Neural progenitor cell (in vitro differentiated cells): Measurements from ENCODE around the gene B9D1. TPM values are rescaled to one million over a fixed set of nuclear protein-coding genes. Genes with fewer than 3 reads are reported as not detected.

Experiments
- DNase-seq: peaks from one replicate; pipeline ENCODE4 v3.0.0-alpha.2; 2016; ENCODE audit warnings: low spot score
- H2AFZ ChIP-seq: fragments of 200-600 bp; sonication (generic); replicated peaks from 2 replicates; pipeline ENCODE4 v1.6.1; 2016; ENCODE audit warnings: antibody characterized with exemption
- H3F3A ChIP-seq: fragments of 200-600 bp; sonication (generic); 2 replicates; pipeline ENCODE4 v1.6.1; 2016; ENCODE audit warnings: antibody characterized with exemption, low read depth
- H3K27ac ChIP-seq: fragments of 200-600 bp; sonication (generic); 2 replicates; pipeline ENCODE4 v1.5.1; 2016; ENCODE audit warnings: mild to moderate bottlenecking
- H3K27me3 ChIP-seq: fragments of 200-600 bp; sonication (generic); 2 replicates; pipeline ENCODE4 v1.6.1; 2016; ENCODE audit warnings: mild to moderate bottlenecking, moderate library complexity
- H3K36me3 ChIP-seq: fragments of 200-600 bp; sonication (generic); 2 replicates; pipeline ENCODE4 v1.5.1; 2016
- H3K4me1 ChIP-seq: fragments of 200-600 bp; sonication (generic); 2 replicates; pipeline ENCODE4 v1.6.1; 2016; ENCODE audit warnings: mixed run types
- H3K4me2 ChIP-seq: fragments of 200-600 bp; sonication (generic); 2 replicates; pipeline ENCODE4 v1.6.1; 2016
- H3K4me3 ChIP-seq: fragments of 200-600 bp; sonication (generic); 2 replicates; pipeline ENCODE4 v1.5.1; 2016
- H3K79me2 ChIP-seq: fragments of 200-600 bp; sonication (generic); 2 replicates; pipeline ENCODE4 v1.6.1; 2016; ENCODE audit warnings: low read depth
- H3K9ac ChIP-seq: fragments of 200-600 bp; sonication (generic); 2 replicates; pipeline ENCODE4 v1.6.1; 2016
- H3K9me3 ChIP-seq: fragments of 200-600 bp; sonication (generic); 2 replicates; pipeline ENCODE4 v1.5.1; 2016; ENCODE audit warnings: low read depth
- H4K20me1 ChIP-seq: fragments of 200-600 bp; sonication (generic); 2 replicates; pipeline ENCODE4 v1.6.1; 2016; ENCODE audit warnings: low read depth
- H3K27ac Mint-ChIP-seq: 3 replicates; pipeline ENCODE4 v1.8.0; 2021; ENCODE audit warnings: mixed read lengths
- H3K27me3 Mint-ChIP-seq: 2 replicates; pipeline ENCODE4 v1.8.0; 2022; ENCODE audit warnings: low read depth, mild to moderate bottlenecking, inconsistent platforms, moderate library complexity, mixed read lengths; ENCODE audit not compliant: insufficient read depth
- H3K36me3 Mint-ChIP-seq: 3 replicates; pipeline ENCODE4 v1.8.0; 2021; ENCODE audit warnings: mixed read lengths
- H3K4me1 Mint-ChIP-seq: 3 replicates; pipeline ENCODE4 v1.8.0; 2021; ENCODE audit warnings: mixed read lengths
- H3K4me3 Mint-ChIP-seq: 3 replicates; pipeline ENCODE4 v1.8.0; 2021; ENCODE audit warnings: mild to moderate bottlenecking, moderate library complexity, mixed read lengths
- H3K9me3 Mint-ChIP-seq: 3 replicates; pipeline ENCODE4 v1.8.0; 2020; ENCODE audit warnings: mixed read lengths
- EZH2 ChIP-seq: fragments of 200-600 bp; sonication (generic); IDR thresholded peaks from 2 replicates; pipeline ENCODE4 v1.6.1; 2017; ENCODE audit warnings: antibody characterized with exemption, mild to moderate bottlenecking, moderate library complexity
- EZH2phosphoT487 ChIP-seq: fragments of 200-600 bp; sonication (generic); IDR thresholded peaks from 2 replicates; pipeline ENCODE4 v1.6.1; 2017; ENCODE audit warnings: antibody characterized with exemption
- total RNA-seq: library from RNA; depleted of rRNA; stranded (reverse); fragments of >200 nt; gene quantifications from 2 replicates; pipeline ENCODE4 v1.2.3, GENCODE V29; 2015; ENCODE audit warnings: low replicate concordance
- TF ChIP-seq, protein P1 (sequence below): fragments of 200-600 bp; sonication (generic); IDR thresholded peaks from 2 replicates; pipeline ENCODE4 v1.5.1; 2017; ENCODE audit warnings: antibody characterized with exemption, mild to moderate bottlenecking

The B9D1 gene
- total RNA-seq, 1 donor from 2014 or later = 15.1 TPM

DNA sequence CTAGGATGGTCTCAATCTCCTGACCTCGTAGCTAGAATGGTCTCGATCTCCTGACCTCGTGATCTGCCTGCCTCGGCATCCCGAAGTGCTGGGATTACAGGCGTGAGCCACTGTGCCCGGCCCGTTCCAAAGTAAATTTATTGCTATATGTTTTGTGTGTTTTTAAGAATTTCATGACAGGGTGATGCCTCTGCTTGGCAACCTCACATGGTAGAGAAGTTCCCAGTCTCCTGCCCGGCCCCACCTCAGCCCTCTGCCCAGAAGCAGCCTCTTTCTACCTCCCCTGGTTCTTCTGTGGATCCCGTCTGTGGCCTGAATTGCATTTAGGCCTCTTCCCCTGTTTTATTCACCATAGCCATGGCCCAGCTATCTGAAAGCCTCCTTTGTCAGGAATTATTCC lies 55.0 kb downstream of the B9D1 start:
- H3K27me3 ChIP-seq = no peaks in the 10 kb centered on the region
- no peak overlapping the region for H3K27ac ChIP-seq
- peaks cover 6% of the 10 kb centered on the region for H3K79me2 ChIP-seq
- no peak overlapping the region for H3K4me3 ChIP-seq
- DNase-seq = no peak
- Mint-ChIP-seq H3K9me3 (no peaks in the 10 kb centered on the region), H3K27ac (no peak overlapping the region), H3K36me3 (peaks cover 19% of the 10 kb centered on the region), H3K4me3 (no peak overlapping the region), H3K27me3 (peaks cover 4% of the 10 kb centered on the region), H3K4me1 (peaks cover 20% of the 10 kb centered on the region)
- H2AFZ ChIP-seq = no peak overlapping the region
- no peaks in the 10 kb centered on the region for H3F3A ChIP-seq
- no peak overlapping the region for H3K4me2 ChIP-seq
- H3K36me3 ChIP-seq = no peaks in the 10 kb centered on the region
- H4K20me1 ChIP-seq = peaks cover 38% of the 10 kb centered on the region
- H3K9ac ChIP-seq = no peak overlapping the region
- no peaks in the 10 kb centered on the region for H3K9me3 ChIP-seq
- TF ChIP-seq, protein P1, sequence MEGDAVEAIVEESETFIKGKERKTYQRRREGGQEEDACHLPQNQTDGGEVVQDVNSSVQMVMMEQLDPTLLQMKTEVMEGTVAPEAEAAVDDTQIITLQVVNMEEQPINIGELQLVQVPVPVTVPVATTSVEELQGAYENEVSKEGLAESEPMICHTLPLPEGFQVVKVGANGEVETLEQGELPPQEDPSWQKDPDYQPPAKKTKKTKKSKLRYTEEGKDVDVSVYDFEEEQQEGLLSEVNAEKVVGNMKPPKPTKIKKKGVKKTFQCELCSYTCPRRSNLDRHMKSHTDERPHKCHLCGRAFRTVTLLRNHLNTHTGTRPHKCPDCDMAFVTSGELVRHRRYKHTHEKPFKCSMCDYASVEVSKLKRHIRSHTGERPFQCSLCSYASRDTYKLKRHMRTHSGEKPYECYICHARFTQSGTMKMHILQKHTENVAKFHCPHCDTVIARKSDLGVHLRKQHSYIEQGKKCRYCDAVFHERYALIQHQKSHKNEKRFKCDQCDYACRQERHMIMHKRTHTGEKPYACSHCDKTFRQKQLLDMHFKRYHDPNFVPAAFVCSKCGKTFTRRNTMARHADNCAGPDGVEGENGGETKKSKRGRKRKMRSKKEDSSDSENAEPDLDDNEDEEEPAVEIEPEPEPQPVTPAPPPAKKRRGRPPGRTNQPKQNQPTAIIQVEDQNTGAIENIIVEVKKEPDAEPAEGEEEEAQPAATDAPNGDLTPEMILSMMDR = no peak
- TF ChIP-seq EZH2 = no peak
- TF ChIP-seq EZH2phosphoT487 = no peak
- no peaks in the 10 kb centered on the region for H3K4me1 ChIP-seq

DNA sequence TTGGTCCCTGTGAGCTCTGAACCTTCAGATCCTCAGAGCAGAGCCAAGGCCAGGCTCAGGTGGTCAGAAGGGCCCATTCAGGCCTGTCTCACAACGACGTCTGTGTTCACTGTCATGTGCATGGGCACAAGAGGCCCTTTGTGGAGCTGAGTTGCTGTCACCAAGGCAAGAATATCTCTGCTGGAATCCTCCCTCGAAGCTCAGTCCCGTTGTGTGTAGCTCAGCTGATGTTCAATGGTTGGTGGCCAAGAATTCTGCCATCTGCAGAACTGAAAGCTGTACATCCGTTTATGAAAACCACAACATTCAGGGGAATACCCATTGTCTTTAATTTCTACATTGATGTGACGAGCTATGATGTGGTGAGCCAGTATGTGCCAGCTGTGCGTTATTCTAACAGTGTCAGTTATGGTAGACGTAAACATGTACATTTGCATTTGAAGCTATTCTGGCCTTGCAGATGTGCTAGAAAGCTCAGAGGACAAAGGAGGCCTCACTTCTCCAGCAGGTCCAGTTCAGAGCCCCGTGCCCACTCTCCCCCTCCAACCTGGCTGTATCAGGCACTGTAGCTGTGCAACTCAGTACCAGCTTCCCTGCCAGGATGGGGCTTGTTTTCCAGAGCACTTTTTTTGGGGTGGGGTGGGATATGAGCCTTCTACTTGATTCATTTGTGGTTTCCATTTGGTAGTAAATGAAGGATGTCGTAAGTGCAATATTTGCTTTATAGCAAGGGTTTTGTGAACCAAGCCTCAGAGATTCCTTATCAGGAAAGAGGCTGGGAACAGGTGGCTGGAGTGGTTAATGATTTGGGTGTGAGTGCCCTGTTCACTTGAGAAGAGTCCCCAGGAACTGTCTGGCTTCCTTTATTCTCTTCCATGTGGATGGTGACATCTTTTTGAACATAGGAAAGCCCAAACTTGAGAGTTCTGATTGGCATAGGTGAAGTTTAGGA lies 56.1 kb downstream of the B9D1 start:
- peaks cover 4% of the 10 kb centered on the region for H3K27me3 Mint-ChIP-seq
- H2AFZ ChIP-seq = no peak overlapping the region
- no peaks in the 10 kb centered on the region for H3K9me3 Mint-ChIP-seq
- no peak overlapping the region for H3K4me2 ChIP-seq
- H3K27ac ChIP-seq = no peak overlapping the region
- H3K4me1 Mint-ChIP-seq = peaks cover 20% of the 10 kb centered on the region
- H3K4me3 ChIP-seq = no peak overlapping the region
- peaks cover 6% of the 10 kb centered on the region for H3K79me2 ChIP-seq
- H3K36me3 ChIP-seq = no peaks in the 10 kb centered on the region
- no peaks in the 10 kb centered on the region for H3F3A ChIP-seq
- peaks cover 12% of the 10 kb centered on the region for H3K36me3 Mint-ChIP-seq
- no peak overlapping the region for H3K27ac Mint-ChIP-seq
- no peak overlapping the region for H3K4me3 Mint-ChIP-seq
- H4K20me1 ChIP-seq = peaks cover 44% of the 10 kb centered on the region
- no peak overlapping the region for H3K9ac ChIP-seq
- no peak for DNase-seq
- TF ChIP-seq EZH2 (no peak), EZH2phosphoT487 (no peak)
- TF ChIP-seq, protein P1 = no peak
- H3K9me3 ChIP-seq = no peaks in the 10 kb centered on the region
- H3K4me1 ChIP-seq = no peaks in the 10 kb centered on the region
- no peaks in the 10 kb centered on the region for H3K27me3 ChIP-seq

DNA sequence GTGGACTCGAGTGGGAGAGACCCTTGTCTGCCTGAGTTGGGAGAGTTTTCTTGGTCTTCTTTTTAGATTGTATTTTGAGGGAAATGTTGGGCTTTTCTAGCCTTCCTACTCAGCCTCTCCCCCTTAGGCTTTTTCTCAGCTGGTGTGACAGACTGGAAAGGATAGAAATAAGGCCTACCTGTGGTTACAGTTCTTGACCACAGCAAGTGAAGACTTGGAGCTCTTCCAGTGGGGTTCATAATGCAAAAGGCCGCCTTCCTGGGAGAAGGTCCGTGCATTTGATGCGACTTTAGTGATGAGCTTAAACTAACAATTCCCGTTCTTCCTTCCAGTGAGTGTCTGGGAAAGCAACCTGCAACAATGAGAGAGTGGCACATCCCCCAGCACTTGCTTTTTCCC lies 56.8 kb downstream of the B9D1 start:
- no peaks in the 10 kb centered on the region for H3K9me3 ChIP-seq
- Mint-ChIP-seq H3K4me1 (peaks cover 20% of the 10 kb centered on the region), H3K4me3 (no peak overlapping the region), H3K9me3 (no peaks in the 10 kb centered on the region), H3K27me3 (peaks cover 5% of the 10 kb centered on the region), H3K27ac (no peak overlapping the region), H3K36me3 (peaks cover 13% of the 10 kb centered on the region)
- no peaks in the 10 kb centered on the region for H3K36me3 ChIP-seq
- no peak overlapping the region for H3K4me3 ChIP-seq
- H3K79me2 ChIP-seq = peaks cover 8% of the 10 kb centered on the region
- no peak overlapping the region for H3K4me2 ChIP-seq
- H2AFZ ChIP-seq = no peak overlapping the region
- H4K20me1 ChIP-seq = peaks cover 50% of the 10 kb centered on the region
- no peaks in the 10 kb centered on the region for H3F3A ChIP-seq
- no peaks in the 10 kb centered on the region for H3K4me1 ChIP-seq
- no peak overlapping the region for H3K9ac ChIP-seq
- no peak for DNase-seq
- no peak overlapping the region for H3K27ac ChIP-seq
- no peak for TF ChIP-seq EZH2
- TF ChIP-seq, protein P1 = no peak
- TF ChIP-seq EZH2phosphoT487 = no peak
- H3K27me3 ChIP-seq = no peaks in the 10 kb centered on the region
